Suppressor macrophage treated with lipopolysaccharide for 1 hour (primary cell): ENCODE results near the gene MYO1G.
"Not testable (repeated sequence)": the region's sequence is repeated elsewhere in the genome, so short reads cannot be mapped to it uniquely, and the experiment has no call there.

Experiments
- DNase-seq, 3 donors: peaks; one replicate each; pipeline ENCODE4 v3.0.0-alpha.2; 2020 to 2022

The MYO1G gene

GRCh38 chr7:44978511-44979366 is at the start of gene MYO1G:
TSS of gene MYO1G (minus strand) at chr7:44979015. CDS start at chr7:44978961, 54 bp downstream.
- DNase-seq: peak; percentile 66 to 85 (median 82)

GRCh38 chr7:45028138-45028919 is 49.5 kb upstream of the MYO1G start:
- DNase-seq: peak in 2 of 3 donors; percentile 26 to 28

DNA sequence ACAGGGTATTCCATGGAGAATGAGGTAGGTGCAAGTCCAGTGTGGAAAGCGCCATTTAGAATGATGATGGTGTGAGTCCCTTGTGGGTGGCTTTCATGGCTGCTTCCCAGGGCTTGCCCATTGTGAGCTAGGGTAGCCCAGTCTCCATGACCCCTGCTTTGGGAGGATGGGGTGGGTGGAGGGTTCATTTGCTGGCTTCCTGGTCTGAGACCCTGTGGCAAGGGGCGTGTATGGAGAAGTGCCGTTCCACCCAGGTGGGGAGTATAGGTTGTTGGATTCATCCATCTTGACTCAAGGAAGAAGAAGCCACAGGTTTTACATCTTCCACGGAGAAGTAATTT is 48.9 kb upstream of the MYO1G start:
- DNase-seq: no peak

GRCh38 chr7:45026984-45027773 is 48.4 kb upstream of the MYO1G start:
- peak; percentile 60 to 82 (median 79) for DNase-seq

- no peak for DNase-seq
Observed at GRCh38 chr7:45026013-45026412, 47.2 kb upstream of the MYO1G start.

GRCh38 chr7:45025473-45025872 is 46.7 kb upstream of the MYO1G start:
- not testable (repeated sequence) for DNase-seq

DNA sequence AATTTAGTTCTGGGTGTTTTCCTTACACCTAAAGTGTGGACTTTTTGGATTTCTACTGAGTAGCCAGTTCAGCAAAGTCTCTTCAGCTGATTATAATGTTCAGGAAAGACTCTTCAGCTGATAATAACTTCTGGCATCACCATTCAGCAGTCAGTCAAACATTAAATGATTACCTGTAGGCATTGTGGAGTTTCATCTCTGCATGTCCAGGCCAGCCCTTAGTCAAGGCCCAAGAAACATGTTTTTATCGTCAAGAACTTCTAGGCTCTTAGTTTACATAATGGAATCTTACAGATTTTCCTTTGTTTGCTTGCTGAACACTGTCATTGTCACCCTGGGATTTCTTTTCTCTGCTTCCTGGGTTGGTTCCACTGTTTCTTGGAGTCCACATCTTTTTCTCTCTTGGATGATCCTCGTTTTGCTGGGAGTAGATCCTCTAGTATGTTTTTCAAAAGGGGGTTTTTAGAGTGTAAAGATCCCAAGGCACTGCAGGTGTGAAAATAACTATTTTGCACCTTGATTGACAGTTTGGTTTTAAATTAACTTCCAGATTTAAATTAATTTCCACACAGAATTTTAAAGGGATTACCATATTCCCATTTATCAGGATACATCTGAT is 45.4 kb upstream of the MYO1G start:
- DNase-seq: no peak

DNA sequence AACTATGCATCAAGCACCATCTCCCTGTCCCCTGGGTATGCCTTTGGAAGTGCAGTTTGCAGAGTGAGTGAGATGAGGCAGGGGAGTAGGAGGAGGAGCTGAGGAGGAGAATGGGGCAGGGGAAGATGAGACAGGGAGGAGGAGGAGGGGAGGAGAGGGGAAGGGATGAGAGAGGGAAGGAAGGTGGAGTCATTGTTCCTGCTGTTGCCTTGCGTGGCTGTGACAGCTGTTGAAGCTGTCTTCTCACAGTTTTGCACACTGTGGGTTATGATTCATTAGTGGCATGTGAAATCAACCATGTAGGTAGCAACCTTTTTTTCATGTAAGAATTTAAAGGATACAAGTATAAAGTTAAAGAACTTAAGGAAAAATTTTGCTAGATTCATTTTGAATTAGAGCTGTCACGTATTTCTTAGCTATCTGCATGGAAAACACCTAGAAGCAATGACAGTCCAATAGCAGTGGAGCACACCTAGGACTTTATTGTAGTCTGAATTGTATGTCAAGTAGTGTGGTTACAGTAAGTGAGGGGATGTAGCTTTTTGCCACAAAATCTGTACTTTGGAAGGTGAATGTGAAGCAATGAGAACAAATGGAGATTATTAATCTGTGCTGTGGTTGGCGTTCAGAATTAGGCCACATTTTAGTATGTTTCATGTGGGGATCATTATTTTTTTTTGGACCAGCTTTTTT is 42.9 kb upstream of the MYO1G start:
- DNase-seq: peak; percentile 50 to 57 (median 51)

- DNase-seq: no peak
Observed at GRCh38 chr7:45020915-45021314, 42.1 kb upstream of the MYO1G start.

DNA sequence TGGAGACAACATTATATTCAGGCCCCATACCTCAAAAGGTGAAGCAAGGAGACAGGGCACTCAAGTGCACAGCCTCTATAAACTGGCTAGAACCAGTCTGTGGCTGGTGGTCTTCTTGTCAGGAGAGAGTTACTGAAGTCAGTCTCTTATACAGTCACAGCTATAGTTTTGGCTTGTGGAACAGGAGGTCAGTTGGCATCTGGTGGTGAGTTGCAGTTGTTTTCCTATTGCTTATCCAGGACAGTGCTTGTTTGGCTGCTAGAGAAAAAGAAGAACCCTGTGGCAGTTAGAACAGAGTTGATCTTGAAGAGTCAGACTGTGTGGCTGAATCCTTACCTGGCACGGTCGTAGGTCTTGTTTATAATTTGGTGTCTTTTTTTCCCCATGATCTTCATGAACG is 38.4 kb upstream of the MYO1G start:
- no peak for DNase-seq

- DNase-seq: no peak
Observed at GRCh38 chr7:45015313-45015712, 36.5 kb upstream of the MYO1G start.

GRCh38 chr7:45013465-45013967 is 34.7 kb upstream of the MYO1G start:
- DNase-seq: no peak

DNA sequence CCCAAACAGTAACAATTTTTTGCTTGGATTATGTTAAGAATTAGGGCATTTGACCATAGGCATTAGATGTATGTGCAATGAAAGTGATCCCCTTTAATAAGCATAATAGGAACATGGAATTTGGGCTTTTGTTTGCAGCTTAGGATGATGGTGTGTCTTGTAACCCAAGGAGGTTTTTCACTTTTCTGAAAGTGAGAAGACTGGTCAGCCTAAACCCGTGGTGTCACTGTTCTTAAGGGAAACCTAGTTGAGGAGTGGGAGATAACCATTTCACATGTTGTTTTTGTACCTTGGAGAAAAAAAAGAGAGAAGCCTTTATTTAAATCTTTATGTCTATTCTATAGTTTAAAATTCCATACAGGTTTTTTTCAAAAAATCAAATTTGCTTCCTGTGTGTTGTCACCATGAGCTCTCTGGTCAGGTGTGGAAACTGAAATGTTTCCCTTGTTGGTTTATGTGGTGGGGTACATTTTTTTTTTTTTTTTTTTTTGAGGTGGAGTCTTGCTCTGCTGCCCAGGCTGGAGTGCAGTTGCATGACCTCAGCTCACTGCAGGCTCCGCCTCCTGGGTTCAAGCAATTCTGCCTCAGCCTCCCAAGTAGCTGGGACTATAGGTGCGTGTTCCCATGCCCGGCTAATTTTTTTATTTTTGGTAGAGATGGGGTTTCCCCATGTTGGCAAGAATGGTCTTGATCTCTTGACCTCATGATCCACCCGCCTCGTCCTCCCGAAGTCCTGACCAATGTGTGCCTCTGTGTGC is 28.9 kb upstream of the MYO1G start:
- no peak for DNase-seq

DNA sequence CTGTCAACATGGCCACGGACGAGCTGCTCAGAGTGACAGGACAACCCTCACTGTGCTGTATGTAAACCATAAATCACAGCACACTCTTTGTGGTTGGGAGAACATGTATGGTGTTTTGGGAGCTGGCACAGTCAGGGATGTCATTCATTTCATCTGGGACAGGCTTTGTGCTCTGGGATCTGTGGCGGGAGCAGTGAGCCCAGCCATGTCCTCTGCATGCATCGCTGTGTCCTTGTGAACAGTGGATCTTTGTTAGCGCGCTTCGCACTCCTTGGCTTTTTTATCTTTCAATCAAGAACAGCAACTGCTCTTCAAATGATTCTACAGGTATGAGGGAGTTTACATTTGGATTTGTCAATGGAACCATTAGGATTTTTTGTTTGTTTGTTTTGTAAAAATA is 28.3 kb upstream of the MYO1G start:
- DNase-seq: no peak

DNA sequence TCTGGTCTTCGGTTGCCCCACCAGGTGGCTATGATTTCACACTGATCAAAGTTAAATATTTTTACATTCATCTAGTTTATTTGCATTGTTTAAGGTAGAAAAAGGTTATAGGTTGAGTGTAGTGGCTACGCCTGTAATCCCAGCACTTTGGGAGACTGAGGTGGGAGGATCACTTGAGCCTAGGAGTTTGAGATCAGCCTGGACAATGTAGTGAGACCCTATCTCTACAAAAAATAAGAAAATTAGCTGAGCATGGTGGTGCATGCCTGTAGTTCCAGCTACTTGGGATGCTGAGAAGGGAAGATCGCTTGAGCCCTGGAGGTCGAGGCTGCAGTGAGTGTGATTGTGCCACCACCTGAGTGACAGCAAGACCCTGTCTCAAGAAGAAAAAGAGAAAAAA is 25.0 kb upstream of the MYO1G start:
- DNase-seq: no peak

DNA sequence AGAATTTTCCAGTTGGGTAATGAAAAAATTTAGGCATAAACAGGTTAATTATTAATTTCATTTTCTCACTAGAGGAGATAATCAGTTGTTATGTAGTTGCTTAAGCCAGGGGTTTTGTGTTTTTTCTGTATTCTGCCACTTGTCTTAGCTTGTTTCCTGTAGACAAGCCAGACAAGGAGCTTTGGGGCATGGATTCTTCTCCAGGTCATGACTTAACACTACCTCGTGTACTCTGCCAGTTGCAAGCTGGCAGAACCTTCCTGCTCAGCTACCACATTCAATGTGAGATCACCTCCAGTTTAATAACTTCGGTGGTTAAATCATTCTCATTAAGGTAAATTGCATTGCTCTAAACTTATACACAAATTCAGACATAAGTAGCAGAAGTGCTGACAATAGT is 23.0 kb upstream of the MYO1G start:
- DNase-seq: no peak

- DNase-seq: no peak
Observed at GRCh38 chr7:45001138-45001694, 22.4 kb upstream of the MYO1G start.

DNA sequence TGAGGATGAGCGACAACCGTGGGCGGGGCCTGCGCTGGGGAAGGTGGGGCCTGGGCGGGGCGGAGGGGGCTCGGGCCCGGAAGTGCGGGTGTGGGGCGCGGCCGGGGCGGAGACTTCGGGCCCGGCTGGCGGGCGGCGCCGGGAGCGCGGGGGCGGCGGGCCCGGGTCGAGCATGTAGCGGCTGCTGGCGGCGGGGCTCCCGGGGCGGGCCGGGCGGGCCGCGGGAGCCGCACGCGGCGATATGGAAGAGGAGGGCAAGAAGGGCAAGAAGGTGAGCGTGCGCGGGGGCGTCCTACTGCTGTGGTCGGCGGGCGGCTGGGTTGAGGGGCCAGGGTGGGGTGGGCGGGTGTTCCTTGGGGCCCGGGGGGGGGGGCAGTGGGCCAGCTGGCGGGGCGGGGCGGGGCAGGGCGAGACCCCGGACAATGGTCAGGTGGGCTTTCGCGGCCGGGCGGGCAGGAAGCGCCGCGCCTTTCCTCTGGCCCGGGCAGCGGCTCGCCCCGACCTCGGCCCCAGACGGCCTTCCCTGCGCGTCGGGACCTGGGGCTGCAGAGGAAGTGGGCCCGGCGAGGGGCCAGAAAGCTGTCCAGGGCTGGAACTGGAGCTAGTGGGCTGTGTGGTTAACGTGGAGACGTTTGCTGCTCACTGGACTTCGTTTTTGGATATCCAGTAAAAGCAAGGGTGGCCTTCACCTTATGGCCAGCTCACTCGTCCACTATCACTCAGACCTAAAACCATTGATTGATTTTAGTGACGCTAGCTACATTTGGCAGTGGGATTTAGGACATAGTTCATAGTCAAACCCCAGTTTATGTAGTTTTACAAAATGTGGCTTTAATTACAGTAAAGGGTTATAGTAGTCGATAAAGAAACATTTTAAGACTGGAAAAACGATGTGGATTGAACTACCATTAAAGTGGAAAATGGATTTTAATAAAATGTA is 21.5 kb upstream of the MYO1G start, which contains the start of gene CCM2:
Gene CCM2 (plus strand): TSS at position 109 of the 940 bp plus-strand sequence. CDS start 133 bp downstream, at position 242.
- peak; percentile 62 to 100 (median 100) for DNase-seq
